K562 (cell line): ENCODE measurements around the gene ADAM22. TPM values are rescaled to one million over a fixed set of nuclear protein-coding genes. Genes with fewer than 3 reads are reported as not detected.

ENCODE experiments used
- ATAC-seq: fragments of 200-7000 bp; cut with Tn5 transposase; 3 replicates; pipeline ENCODE4 v1.9.1; 2020; ENCODE audit warnings: moderate library complexity
- BruUV-seq: library from RNA; stranded (reverse); fragments of 400-500 nt; replicated peaks from 2 replicates; lab custom pipeline; 2021; lab: Mats Ljungman, UMichigan
- CTCF ChIA-PET: fragments of 300-600 bp; formaldehyde crosslinking; extraction: SDS; loops from one replicate; lab custom pipeline; 2021; ENCODE audit warnings: low intra/inter-chr PET ratio; lab: Yijun Ruan, JAX
- POLR2A ChIA-PET: fragments of 300-600, 350-650 bp; sonication (Branson Sonifier 250); formaldehyde crosslinking; extraction: SDS; loops from one replicate; lab custom pipeline; 2021; ENCODE audit warnings: antibody characterized with exemption, inconsistent platforms; lab: Yijun Ruan, JAX
- DNase-seq, 4 experiments: peaks; one replicate each; pipeline versions ENCODE4 v3.0.0 to v3.0.0-alpha.2; 2011 to 2018; ENCODE audit warnings: low spot score in 3 of 4, mixed read lengths in 3 of 4; ENCODE audit errors: extremely low read depth in 1 of 4
- FAIRE-seq: peaks from 2 replicates; lab custom pipeline; 2011; peaks lifted over from hg19 to GRCh38; lab: Jason Lieb, UNC
- H2AFZ ChIP-seq: 2 replicates; pipeline ENCODE4 v1.6.0; 2011; ENCODE audit warnings: low read depth, low read length, control low read depth, inconsistent platforms
- H3K27ac ChIP-seq: fragments of 200-600 bp; 3 replicates; pipeline ENCODE4 v1.8.0; 2011; ENCODE audit warnings: low read depth, mild to moderate bottlenecking, control low read depth, inconsistent platforms, low read length, moderate library complexity, mixed read lengths; ENCODE audit errors: extremely low read depth
- H3K27me3 ChIP-seq, 2 experiments: fragments of 300-600 bp in 1 of 2; 2 replicates in 1 of 2; 3 replicates in 1 of 2; pipeline versions ENCODE4 v1.6.0 to v1.8.0; 2011; ENCODE audit warnings: inconsistent platforms in 2 of 2, low read length in 2 of 2, mild to moderate bottlenecking in 1 of 2, mixed read lengths in 1 of 2, moderate library complexity in 1 of 2; ENCODE audit not compliant: control insufficient read depth in 2 of 2, insufficient read depth in 2 of 2
- H3K36me3 ChIP-seq: fragments of 300-600 bp; 3 replicates; pipeline ENCODE4 v1.8.0; 2011; ENCODE audit warnings: mild to moderate bottlenecking, low read length, inconsistent platforms; ENCODE audit not compliant: control insufficient read depth, insufficient read depth
- H3K4me1 ChIP-seq, 2 experiments: fragments of 200-600 bp in 1 of 2; replicated peaks in 1 of 2; 2 replicates in 1 of 2; 3 replicates in 1 of 2; pipeline versions ENCODE4 v1.5.1 to v1.8.0; 2011; ENCODE audit warnings: inconsistent platforms in 2 of 2, low read length in 2 of 2, mild to moderate bottlenecking in 1 of 2, mixed read lengths in 1 of 2, moderate library complexity in 1 of 2; ENCODE audit not compliant: control insufficient read depth in 2 of 2, insufficient read depth in 2 of 2
- H3K4me2 ChIP-seq: 2 replicates; pipeline ENCODE4 v1.6.1; 2011; ENCODE audit warnings: low read length, control low read depth, inconsistent platforms, mixed read lengths; ENCODE audit not compliant: insufficient read depth
- H3K4me3 ChIP-seq: fragments of 200-600 bp; sonication (generic), shearing (Covaris generic); 2 replicates; pipeline ENCODE4 v1.5.1; 2016; ENCODE audit warnings: control low read depth, inconsistent platforms
- H3K79me2 ChIP-seq: fragments of 200-600 bp; 3 replicates; pipeline ENCODE4 v1.8.0; 2011; ENCODE audit warnings: low read length, inconsistent platforms; ENCODE audit not compliant: control insufficient read depth, insufficient read depth
- H3K9ac ChIP-seq, 2 experiments: 2 replicates each; pipeline versions ENCODE4 v1.6.0 to v1.6.1; 2011; ENCODE audit warnings: low read depth in 2 of 2, low read length in 2 of 2, control low read depth in 1 of 2, inconsistent platforms in 1 of 2, mild to moderate bottlenecking in 1 of 2, mixed read lengths in 1 of 2; ENCODE audit not compliant: insufficient read depth in 1 of 2
- H3K9me1 ChIP-seq: one replicate; pipeline ENCODE4 v1.6.0; 2011; ENCODE audit warnings: inconsistent platforms, mild to moderate bottlenecking, low read length, moderate library complexity; ENCODE audit not compliant: control insufficient read depth, insufficient read depth
- H3K9me3 ChIP-seq: replicated peaks from 2 replicates; pipeline ENCODE4 v1.5.1; 2011; ENCODE audit warnings: low read depth, low read length, inconsistent platforms; ENCODE audit not compliant: control insufficient read depth, insufficient read depth
- H4K20me1 ChIP-seq: replicated peaks from 2 replicates; pipeline ENCODE4 v1.6.1; 2011; ENCODE audit warnings: low read length, inconsistent platforms, mixed read lengths; ENCODE audit not compliant: control insufficient read depth, insufficient read depth
- BMI1 ChIP-seq: fragments of 150-350 bp; IDR thresholded peaks from 2 replicates; pipeline ENCODE4 v1.6.1; 2014; ENCODE audit warnings: low read length
- CBFA2T2 ChIP-seq: fragments of 450-650 bp; conservative IDR thresholded peaks from 2 replicates; pipeline ENCODE4 v1.6.1; 2017; ENCODE audit warnings: mild to moderate bottlenecking
- CREB1 ChIP-seq, 2 experiments: sonication (generic) in 1 of 2; formaldehyde crosslinking in 1 of 2; IDR thresholded peaks; 2 replicates each; pipeline versions ENCODE4 v1.6.1 to v1.8.0; 2012 to 2022; ENCODE audit warnings: inconsistent platforms in 1 of 2, mild to moderate bottlenecking in 1 of 2, missing genetic modification reagents in 1 of 2, moderate library complexity in 1 of 2
- EP300 ChIP-seq: IDR thresholded peaks from 2 replicates; pipeline ENCODE4 v1.6.1; 2012; ENCODE audit warnings: low read length, improper control_type of control experiment
- FOS ChIP-seq: IDR thresholded peaks from 3 replicates; pipeline ENCODE4 v1.6.1; 2011; ENCODE audit not compliant: insufficient read length; ENCODE audit errors: extremely low read depth
- HDAC1 ChIP-seq, 2 experiments: fragments of 450-650 bp; IDR thresholded peaks; 2 replicates each; pipeline ENCODE4 v1.6.1; 2016 to 2017; ENCODE audit warnings: inconsistent platforms in 1 of 2, mild to moderate bottlenecking in 1 of 2, moderate library complexity in 1 of 2
- MECOM ChIP-seq: fragments of 250-450 bp; sonication (Bioruptor Pico); IDR thresholded peaks from 2 replicates; pipeline ENCODE4 v1.8.0; 2022; ENCODE audit warnings: inconsistent platforms
- MIER1 ChIP-seq: fragments of 450-650 bp; IDR thresholded peaks from 2 replicates; pipeline ENCODE4 v1.6.1; 2016; ENCODE audit warnings: antibody characterized with exemption, mild to moderate bottlenecking, low read depth
- NFE2 ChIP-seq: IDR thresholded peaks from 2 replicates; pipeline ENCODE4 v1.6.1; 2014; ENCODE audit warnings: antibody characterized with exemption, low read depth
- NFIX ChIP-seq: fragments of 250-450 bp; sonication (Bioruptor Pico); IDR thresholded peaks from 2 replicates; pipeline ENCODE4 v1.4.0; 2020; ENCODE audit warnings: low read depth, mild to moderate bottlenecking, moderate library complexity
- PML ChIP-seq: IDR thresholded peaks from 2 replicates; pipeline ENCODE4 v1.6.1; 2012; ENCODE audit warnings: low read length, inconsistent platforms
- RB1 ChIP-seq: fragments of 450-650 bp; IDR thresholded peaks from 2 replicates; pipeline ENCODE4 v1.6.1; 2017; ENCODE audit warnings: low read depth, mild to moderate bottlenecking
- SIRT6 ChIP-seq: IDR thresholded peaks from one replicate; pipeline ENCODE4 v1.6.1; 2012; ENCODE audit warnings: low read depth, mild to moderate bottlenecking, control low read depth, inconsistent platforms, low read length, moderate library complexity
- TBL1XR1 ChIP-seq, 2 experiments: IDR thresholded peaks; 2 replicates each; pipeline ENCODE4 v1.6.1; 2012; ENCODE audit warnings: improper control_type of control experiment in 2 of 2, low read length in 2 of 2, mild to moderate bottlenecking in 1 of 2
- ZFP30 ChIP-seq: fragments of 250-450 bp; sonication (Bioruptor Pico); IDR thresholded peaks from 2 replicates; pipeline ENCODE4 v1.8.0; 2022; ENCODE audit warnings: moderate library complexity, mild to moderate bottlenecking, inconsistent platforms, borderline replicate concordance
- ZNF140 ChIP-seq: fragments of 250-450 bp; sonication (Bioruptor Pico); IDR thresholded peaks from 2 replicates; pipeline ENCODE4 v1.8.0; 2021; ENCODE audit warnings: moderate library complexity, mild to moderate bottlenecking, inconsistent platforms
- WGBS: fragments of 100-300 bp; shearing (Covaris generic); methylation state at CpG from one replicate; pipeline ENCODE4 v1.1.6; 2016; ENCODE audit warnings: low coverage, mixed read lengths; ENCODE audit not compliant: insufficient coverage; ENCODE audit errors: missing lambda C conversion rate; 5-methylcytosine and 5-hydroxymethylcytosine counted together
- in situ Hi-C: fragments of 300-500 bp; cut with MboI; formaldehyde crosslinking; loops from 4 replicates; pipeline ENCODE4 v1.15.0; 2018; ENCODE audit warnings: inconsistent platforms, mixed read lengths
- intact Hi-C: fragments of 100-400 bp; cut with micrococcal nuclease; formaldehyde crosslinking; loops from 2 replicates; pipeline ENCODE4 v1.14.2; 2022
- polyA plus RNA-seq, 8 experiments: library from polyadenylated mRNA; depleted of rRNA in 4 of 8; stranded (reverse) in 5 of 8; unstranded in 3 of 8; fragments of >200 nt; fragmentation: Nextera tagmentation in 2 of 8; fragmentation: Illumina TruSeq in 1 of 8; extraction: Ambion mirVana in 2 of 8; extraction: Trizol in 1 of 8; gene quantifications; 2 replicates each; pipeline versions ENCODE4 v1.2.1 to v1.2.3, GENCODE V29; 2011 to 2014; ENCODE audit warnings: inconsistent platforms in 1 of 8, missing spikeins in 1 of 8
- total RNA-seq, 7 experiments: library from RNA; depleted of rRNA in 6 of 7; stranded (reverse); fragments of >200 nt in 6 of 7; fragmentation: Illumina TruSeq in 2 of 7; extraction: Trizol in 2 of 7; gene quantifications; 2 replicates each; pipeline versions ENCODE4 v1.2.1 to v1.2.3, GENCODE V29; 2011 to 2021; ENCODE audit warnings: low replicate concordance in 1 of 7
- TF ChIP-seq, protein P1 (sequence below): sonication (generic); formaldehyde crosslinking; IDR thresholded peaks from 2 replicates; pipeline ENCODE4 v1.8.0; 2022; ENCODE audit warnings: missing genetic modification reagents, mild to moderate bottlenecking, moderate library complexity, borderline replicate concordance
- TF ChIP-seq, protein P2 (sequence below), 2 experiments: IDR thresholded peaks; 2 replicates each; pipeline ENCODE4 v1.6.1; 2012; ENCODE audit warnings: improper control_type of control experiment in 2 of 2, low read depth in 2 of 2, low read length in 2 of 2, borderline replicate concordance in 1 of 2

The ADAM22 gene
- total and polyA plus RNA-seq, 9 of the 15 experiments (the other 6 are each of a cell fraction or from before 2014, with no cell fraction given) = 0.01 to 0.58 (median 0.18) TPM

DNA sequence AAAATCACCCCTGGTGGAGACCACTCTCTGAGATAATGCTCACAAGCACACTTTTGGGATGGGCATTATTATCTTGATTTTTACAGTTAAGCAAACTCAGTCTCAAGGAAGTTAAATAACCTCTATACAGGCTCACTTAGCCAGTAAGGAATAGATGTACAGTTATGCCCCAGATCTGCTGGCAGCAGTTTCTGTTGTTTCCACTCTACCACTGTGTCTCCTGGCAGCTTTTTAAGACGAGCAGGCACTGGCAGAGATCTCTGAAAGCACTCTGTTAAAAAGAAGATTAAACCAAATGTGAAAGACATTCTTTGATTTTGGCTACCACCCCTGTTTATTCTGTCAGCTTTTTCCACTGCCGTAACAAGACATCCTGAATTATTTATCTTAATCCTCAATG, 212.6 kb downstream of the ADAM22 start:
- Histone ChIP-seq H3K9me3 (no peaks in the 10 kb centered on the region), H3K79me2 (no peaks in the 10 kb centered on the region), H3K4me1 (no peaks in the 10 kb centered on the region), H3K4me3 (no peak overlapping the region), H3K4me2 (no peak overlapping the region), H3K27ac (no peak overlapping the region), H4K20me1 (no peaks in the 10 kb centered on the region), H3K9me1 (no peaks in the 10 kb centered on the region)
- BruUV-seq = no TSS peak
- intact Hi-C loops = no loop called here
- ATAC-seq = no peak
- WGBS = 2% methylated on average over 2 of the region's 2 CpGs
- CTCF ChIA-PET = no interaction called here
- TF ChIP-seq NFIX (CRISPR knock-in tag) = no peak
- TF ChIP-seq TBL1XR1 (IDR thresholded peaks at IDR 0.05; ENCODE audit: low read length in 2 of 2) = no peak
- no peak for TF ChIP-seq NFE2
- TF ChIP-seq, protein P1, sequence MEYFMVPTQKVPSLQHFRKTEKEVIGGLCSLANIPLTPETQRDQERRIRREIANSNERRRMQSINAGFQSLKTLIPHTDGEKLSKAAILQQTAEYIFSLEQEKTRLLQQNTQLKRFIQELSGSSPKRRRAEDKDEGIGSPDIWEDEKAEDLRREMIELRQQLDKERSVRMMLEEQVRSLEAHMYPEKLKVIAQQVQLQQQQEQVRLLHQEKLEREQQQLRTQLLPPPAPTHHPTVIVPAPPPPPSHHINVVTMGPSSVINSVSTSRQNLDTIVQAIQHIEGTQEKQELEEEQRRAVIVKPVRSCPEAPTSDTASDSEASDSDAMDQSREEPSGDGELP = no peak
- no peak for TF ChIP-seq ZFP30 (CRISPR knock-in tag)
- no peak for TF ChIP-seq RB1
- TF ChIP-seq, protein P2, sequence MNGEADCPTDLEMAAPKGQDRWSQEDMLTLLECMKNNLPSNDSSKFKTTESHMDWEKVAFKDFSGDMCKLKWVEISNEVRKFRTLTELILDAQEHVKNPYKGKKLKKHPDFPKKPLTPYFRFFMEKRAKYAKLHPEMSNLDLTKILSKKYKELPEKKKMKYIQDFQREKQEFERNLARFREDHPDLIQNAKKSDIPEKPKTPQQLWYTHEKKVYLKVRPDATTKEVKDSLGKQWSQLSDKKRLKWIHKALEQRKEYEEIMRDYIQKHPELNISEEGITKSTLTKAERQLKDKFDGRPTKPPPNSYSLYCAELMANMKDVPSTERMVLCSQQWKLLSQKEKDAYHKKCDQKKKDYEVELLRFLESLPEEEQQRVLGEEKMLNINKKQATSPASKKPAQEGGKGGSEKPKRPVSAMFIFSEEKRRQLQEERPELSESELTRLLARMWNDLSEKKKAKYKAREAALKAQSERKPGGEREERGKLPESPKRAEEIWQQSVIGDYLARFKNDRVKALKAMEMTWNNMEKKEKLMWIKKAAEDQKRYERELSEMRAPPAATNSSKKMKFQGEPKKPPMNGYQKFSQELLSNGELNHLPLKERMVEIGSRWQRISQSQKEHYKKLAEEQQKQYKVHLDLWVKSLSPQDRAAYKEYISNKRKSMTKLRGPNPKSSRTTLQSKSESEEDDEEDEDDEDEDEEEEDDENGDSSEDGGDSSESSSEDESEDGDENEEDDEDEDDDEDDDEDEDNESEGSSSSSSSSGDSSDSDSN (IDR thresholded peaks at IDR 0.05; ENCODE audit: borderline replicate concordance in 1 of 2, low read depth in 2 of 2, low read length in 2 of 2) = no peak
- no peak for TF ChIP-seq CBFA2T2
- no peak for TF ChIP-seq MECOM
- TF ChIP-seq HDAC1 (IDR thresholded peaks at IDR 0.05) = no peak
- TF ChIP-seq ZNF140 = no peak
- TF ChIP-seq CREB1 (IDR thresholded peaks at IDR 0.05) = no peak
- TF ChIP-seq CREB1 (CRISPR knock-in tag; IDR thresholded peaks at IDR 0.05) = no peak
- TF ChIP-seq PML = no peak
- no peak for TF ChIP-seq EP300
- TF ChIP-seq FOS = no peak
- TF ChIP-seq MIER1 = no peak
- TF ChIP-seq SIRT6 = no peak
- TF ChIP-seq BMI1 = no peak
- TF ChIP-seq, all 486 proteins: peak for 0
- in situ Hi-C loops = no loop called here
- no peaks in the 10 kb centered on the region for H3K27me3 ChIP-seq
- FAIRE-seq = no peak
- DNase-seq = no peak
- no peak overlapping the region for H3K9ac ChIP-seq
- POLR2A ChIA-PET = no interaction called here
- H2AFZ ChIP-seq = no peak overlapping the region
- H3K36me3 ChIP-seq = no peaks in the 10 kb centered on the region
